HL-60/S4 treated with phorbol 12-myristate 13-acetate at 8.2 ng/mL for 4 days and 3 days (cell line): ENCODE data around the gene NTM.

Experiments used
- in situ Hi-C: fragments of 300-500 bp; cut with MboI; formaldehyde crosslinking; loops from 2 replicates; pipeline ENCODE4 v1.15.0; 2022; ENCODE audit warnings: low sequenced_read_pairs

The NTM gene

DNA sequence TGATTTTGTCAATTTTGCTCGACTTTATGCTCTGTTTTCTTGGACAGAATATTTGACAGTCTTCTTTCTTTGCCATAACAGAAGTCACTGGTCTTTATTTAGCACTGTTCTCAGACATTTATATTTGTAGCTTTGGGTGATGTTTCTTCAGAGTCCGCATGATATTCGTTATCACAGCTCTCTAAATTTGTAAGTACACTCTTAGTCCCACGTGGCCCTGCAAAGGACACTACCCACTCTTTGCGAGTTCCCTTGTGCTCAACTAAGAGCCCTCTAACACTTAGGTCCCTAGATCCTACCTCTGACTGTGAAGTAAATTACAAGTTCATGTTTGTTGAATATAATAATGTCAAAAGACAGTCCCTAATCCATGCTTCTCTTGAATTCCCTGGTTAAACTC lies 651.9 kb downstream of the NTM start:
- in situ Hi-C loops: no loop called here

DNA sequence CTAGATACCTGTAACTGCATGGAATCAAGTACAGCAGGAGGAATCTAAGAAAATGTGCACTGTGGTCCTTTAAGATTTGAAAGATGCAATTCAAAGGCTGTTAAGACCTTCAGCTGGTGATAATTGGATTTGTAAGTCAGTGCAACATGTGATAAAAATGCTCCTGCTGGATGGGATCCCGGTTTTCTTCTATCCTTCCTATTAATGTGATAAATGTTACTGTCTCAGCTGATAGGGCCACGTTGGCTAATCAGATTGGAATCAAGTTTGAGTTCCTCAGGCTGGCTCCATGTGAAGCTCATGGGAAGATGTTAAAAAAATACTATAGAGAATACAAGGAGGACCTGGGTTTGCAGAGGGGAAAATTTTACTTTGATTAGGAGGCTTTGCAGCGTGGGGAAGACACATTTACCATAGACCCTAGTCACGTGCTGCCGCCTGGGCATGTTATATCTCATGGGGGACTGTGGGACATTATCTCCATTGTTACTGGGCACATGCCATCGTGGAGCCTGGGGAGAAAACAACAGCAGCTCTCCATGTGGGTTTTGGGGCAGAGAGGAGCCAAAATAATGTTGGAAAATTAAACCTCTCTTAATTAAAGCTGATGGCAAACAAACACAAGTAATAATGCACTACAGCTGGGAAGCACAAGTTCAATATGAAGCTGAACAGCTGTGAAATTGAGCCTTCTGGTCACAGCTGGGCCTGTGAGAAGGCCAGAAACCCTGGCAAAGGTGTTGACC lies 652.5 kb downstream of the NTM start:
- in situ Hi-C loops: no loop called here

DNA sequence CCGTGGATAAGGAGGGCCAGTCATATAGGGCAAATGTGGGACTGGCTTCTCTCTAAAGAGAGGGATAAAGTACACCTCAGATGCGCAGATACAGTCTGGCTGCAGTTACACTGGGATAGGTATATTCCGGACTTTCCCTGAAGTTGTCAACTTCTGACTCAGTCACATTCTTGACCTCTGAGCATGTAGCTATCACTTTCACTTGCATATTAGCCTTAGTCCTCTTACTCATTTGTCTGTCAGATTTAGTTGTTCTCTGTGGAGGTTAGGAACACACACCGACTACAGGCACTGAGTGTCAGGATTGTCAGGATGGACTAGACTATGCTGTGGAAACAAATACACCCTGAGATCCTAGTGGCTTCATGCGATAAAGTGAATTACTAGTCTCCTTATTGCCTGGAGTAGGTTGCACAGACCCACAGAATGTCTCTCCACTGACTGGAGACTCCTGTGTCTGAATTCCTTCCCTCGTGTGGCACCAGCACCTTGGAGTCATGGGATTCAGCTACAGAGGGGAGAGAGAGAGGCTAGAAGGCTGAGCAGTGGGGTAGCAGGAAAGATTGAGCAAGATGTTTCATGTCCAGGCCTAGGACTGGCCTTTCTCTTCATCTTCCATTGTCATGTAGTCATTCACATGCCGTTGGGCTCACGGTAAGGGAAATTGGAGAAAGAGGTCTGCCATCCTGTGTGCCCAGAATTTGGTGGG lies 654.3 kb downstream of the NTM start:
- in situ Hi-C loops: no loop called here

DNA sequence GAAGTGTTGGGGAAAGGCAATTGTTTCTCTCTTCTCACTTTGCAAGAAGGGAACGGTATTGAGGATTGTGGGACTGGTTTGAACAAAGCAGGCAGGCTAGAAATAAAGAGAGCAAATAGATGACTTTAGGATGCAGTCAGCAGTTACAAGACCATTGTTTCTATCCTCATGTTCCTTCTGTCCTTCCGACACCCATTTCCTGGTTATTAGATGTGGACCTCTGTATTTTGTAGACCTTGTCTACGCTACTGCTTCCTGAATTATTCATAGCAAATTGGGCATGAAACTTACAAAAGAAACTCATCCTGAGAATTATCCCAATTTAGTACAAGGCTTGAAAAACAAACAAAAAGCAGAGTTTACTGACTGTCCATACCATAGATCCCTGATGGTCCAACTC lies 656.3 kb downstream of the NTM start:
- in situ Hi-C loops: no loop called here

DNA sequence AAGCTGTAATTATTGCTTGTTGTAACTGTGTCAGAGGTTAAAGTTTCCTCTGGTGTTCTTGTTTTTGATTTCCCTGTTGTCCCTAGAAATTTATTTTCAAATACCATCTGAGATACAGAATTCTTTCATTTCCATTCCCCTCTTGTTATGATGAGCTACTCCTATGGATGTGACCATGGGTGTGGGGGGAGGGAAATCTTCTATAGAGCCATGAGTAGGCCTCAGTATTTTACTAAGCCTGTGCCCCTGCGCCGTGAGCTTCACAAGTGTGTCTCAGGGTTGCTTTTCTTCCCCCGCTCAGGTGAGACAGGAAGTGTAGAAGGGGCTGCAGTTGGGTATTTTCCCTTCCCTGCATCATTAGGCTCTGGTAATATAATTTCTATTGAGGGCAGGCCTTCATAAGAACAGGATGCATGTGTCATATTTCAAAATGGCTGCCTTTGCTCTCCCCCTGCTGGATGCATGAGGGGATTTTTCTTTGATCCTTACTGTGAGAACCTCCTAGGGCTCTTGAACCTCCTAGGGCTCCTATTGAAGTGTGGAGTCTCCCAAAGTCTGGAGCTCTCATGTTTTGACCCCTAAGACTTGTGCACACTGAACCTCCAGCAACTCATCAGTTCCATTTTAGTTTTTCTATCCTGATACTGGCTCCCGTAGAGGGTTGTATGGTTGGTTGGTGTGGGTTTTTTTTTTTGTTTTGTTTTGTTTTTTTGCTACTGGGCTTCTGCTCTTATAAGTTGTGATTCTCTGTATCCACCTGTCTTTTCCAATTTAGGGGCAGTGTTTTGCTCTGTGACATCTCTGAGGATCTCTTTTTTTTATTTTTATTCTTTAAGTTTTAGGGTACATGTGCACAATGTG lies 658.2 kb downstream of the NTM start:
- in situ Hi-C loops: no loop called here

DNA sequence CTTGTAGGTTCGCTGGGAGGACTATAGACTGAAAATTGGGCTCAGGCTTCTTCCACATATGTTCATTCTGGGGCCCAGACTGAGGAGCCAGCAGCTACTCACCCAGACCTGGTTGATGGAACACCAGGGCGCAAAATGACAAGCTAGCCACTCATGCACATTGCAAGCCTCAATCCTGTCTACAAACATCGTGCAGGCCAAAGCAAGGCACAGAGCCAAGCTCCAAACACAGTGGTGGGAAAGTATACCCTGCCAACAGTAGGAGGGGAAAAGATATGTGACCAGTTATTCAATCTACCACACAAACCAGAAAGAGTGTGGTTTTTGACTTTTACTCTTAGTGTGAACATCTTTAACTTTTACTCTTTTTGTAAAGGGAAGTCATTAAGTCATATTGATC lies 660.5 kb downstream of the NTM start:
- in situ Hi-C loops: no loop called here

DNA sequence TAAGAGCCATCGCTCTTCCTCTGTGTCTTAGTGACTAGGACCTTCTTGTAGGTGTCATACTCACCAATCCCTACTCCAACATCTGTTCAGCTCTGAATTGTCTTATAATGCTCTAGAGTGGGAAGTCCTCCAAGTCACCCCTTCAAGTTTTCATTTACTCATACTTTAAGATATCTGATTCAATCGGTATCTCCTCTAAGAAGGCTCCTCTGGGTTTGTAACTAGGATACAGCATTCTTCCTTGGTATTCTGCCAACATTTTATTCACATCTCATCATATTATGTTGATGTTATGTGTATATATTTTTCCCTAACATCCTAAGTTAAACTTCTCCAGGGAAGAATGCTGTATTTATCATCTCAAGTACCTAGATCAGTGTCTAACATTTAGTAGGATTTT lies 662.1 kb downstream of the NTM start:
- in situ Hi-C loops: no loop called here

DNA sequence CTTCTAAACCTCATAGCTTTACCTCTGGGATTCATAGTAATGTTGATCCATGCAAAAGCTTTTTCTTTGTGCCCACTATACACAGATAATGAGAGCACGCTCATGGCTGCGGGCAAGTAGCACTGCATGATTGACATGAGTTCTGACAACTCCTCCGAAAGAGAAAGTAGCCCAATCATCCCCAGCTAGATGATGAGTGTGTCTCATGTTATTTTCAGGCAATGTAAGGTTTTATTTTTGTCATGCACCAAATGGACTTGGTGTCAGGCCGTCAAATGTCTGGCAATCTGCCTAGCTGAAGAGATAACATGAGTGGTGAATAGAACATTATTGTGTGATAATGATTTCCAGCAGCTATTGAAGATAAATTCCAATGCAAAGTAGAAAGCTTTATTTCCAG lies 662.6 kb downstream of the NTM start:
- in situ Hi-C loops: no loop called here

DNA sequence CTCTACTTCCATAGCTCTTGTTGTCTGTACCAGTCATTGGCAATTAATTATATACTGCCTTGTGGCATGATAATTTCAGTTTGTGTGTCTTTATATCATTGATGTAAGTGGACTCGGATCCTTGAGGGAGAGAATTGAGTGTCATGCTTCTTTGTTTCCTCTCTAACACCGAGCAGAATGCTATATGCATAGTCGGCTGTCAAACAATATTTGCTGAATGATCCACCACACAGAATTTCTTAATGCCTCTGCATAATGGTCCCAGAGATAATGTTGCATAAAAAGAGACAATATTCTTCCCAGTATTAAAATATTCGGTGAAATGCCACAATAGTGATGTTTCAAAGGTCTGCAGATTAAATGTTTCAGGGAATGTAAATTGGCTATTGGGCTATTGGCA lies 664.8 kb downstream of the NTM start:
- in situ Hi-C loops: no loop called here

DNA sequence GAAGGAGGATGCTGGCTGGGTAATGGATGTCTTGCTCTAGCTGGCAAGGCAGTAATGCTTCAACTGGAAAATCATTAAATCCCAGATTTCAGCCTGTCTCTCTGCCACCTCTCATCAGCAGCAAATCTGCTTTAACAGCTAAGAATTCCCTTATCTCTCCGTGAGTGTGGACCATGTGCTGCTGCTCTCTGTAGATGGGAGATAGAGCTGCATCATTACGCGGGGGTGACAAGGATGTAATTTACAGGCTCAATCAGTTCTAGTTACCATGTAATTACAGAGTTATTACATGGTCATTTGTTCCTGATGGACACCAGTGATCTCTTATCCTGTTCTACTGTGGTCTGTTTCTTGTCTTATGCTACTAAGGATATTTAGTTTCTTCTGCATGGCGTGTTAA lies 665.4 kb downstream of the NTM start:
- in situ Hi-C loops: no loop called here

DNA sequence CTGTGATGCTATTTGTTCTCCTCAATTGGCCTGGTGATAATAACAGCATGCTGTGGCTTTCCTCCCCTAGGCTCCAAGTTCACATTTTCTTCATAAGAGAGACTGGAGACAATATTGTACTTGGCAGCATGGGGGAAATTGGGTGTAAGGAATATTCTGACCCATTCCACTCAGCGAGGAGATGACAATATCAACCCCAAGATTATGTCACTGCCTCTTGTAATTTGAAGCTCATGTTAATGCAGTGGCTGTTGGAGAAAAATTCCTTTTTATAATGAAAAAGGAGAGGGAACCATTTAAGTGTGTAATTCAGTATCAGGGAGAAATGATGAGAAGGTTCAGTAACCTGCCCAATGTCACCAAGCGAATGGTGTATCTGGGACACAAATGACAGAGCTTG lies 665.8 kb downstream of the NTM start:
- in situ Hi-C loops: no loop called here

DNA sequence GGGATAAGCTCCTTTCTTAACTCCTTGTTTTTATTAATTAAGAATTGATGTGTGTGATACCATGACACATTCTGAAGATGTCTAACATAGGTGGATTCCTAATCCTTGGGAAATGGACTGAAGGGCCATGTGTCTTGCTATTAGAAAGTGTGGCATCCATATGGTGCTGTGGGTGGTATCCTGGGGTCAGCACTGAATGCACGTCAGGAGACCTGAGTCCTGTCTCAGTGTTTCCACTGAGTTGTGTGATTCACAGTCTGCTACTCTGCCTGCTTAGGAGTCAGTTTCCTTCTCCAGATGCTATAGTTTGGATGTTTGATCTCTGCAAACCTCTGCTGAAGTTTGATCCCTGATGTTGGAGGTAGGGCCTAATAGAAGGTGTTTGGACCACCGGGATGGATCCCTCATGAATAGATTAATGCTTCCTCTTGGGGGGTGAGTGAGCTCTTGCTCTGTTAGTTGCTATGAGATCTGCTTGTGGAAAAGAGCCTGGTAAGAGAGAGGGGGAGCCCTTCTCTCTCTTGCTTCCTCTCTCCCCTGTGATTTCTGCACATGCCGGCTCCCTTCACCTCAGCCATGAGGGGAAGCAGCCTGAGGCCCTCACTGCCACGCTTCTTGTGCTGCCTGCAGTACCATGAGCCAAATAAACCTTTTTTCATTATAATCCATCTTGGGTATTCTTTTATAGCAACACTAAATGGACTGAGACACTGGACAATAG lies 666.5 kb downstream of the NTM start:
- in situ Hi-C loops: no loop called here

DNA sequence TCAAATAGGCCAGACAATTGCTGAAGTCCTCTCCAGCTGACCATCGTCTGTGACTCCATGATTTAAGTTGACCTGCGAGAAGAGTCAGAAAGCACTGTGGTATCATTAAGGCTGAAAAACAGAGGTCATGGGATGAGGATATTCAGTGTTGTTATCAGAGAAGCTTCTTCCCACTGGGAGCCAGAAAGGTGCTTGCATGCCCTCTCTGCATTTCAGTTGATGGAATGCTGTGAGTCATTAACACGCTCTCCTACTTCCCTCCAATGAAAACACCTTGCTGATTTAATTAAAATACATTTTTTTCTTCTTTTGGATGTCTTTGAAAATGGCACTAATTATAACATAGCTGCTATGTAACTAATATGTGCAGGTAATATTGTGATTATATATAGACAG lies 667.0 kb downstream of the NTM start:
- in situ Hi-C loops: no loop called here

DNA sequence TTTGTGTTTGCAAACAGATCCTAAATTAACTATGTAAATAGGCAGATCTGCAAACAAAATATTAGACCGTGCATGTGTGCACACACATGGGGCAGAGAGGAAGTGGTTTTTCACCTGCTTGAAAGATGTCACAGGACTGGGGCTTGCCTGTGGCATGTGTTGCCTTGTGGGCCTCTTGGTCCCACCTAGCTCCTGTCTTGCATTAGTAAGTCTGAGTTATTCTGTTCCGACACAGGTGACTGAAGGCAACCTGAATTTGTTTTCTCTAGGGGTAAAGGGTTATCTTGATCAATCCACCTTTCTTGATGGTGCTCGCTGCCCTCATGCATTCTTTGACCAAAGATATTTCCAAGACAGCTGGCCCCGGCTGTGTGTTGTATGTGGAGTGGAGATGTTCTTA lies 667.5 kb downstream of the NTM start:
- in situ Hi-C loops: no loop called here

DNA sequence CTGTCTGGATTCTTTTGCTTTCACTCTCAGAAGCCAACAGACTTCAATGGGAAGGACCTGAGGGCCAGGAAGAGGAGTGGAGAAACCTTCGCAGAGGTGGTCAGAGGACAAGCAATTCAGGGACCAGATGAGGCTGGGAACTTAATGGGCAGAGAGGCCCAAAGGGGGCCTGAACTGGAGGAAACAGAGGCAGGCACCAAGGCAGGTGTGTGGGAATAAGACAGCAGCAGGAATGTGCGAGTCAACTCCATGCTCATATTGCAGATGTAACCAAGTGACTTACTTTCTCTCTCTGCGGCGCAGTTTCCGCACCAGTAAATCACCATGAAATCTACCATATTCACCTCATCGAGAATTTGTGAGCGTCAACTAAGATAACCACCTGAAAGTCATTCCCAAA lies 669.1 kb downstream of the NTM start:
- in situ Hi-C loops: no loop called here

DNA sequence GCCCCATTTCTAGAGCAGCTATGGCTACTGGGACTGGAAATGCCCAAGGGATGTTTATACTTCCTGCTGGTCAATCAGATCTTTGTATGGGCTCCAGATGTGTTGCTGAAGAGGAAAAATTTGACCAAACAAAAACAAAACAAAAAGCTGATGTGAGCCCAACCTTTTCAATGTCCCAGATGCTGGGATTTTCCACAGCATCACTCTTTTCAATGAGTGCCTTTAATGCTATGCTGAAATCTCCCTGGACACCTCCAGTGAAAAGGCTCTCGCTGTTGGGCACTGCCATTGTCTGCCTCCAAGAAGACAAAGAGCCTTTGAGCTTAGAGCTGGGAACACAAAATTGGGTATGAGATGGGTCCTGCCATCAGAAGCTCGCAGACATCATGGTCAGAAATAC lies 671.9 kb downstream of the NTM start:
- in situ Hi-C loops: no loop called here

DNA sequence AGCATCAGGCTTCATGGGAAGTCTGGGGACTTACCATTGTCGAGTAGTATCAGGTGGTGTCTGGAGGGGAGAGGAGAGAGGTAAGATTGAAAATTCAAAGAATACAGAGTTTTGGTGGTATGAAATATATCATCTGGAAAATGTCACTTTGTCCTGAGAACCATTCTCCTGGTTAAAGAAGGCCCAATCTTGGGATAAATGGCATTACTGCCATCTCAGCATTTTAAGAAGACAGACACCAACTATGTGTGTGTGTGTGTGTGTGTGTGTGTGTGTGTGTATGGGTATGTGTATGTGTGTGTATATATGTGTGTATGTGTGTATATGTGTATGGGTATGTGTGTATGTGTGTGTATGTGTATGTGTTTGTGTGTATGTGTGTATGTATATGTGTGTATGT lies 673.3 kb downstream of the NTM start:
- in situ Hi-C loops: no loop called here

DNA sequence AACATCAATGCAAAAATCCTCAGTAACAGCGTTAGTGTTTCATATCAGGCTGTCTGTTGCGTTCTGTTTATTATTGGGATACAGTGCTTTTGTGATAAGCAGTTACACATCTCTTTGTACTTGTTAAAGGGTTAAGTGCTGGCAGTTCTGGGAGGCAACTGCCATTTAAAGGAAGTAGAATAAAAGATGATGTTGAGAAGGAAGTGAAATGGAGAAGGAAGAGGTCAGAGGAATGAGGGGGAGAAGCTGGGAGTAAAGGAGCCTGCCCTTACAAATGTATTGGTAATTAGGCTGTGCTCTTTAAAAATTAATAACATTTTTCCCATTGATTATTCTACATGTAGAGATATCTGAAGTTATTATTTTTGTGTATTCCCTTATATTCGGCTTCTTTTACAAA lies 674.7 kb downstream of the NTM start:
- in situ Hi-C loops: no loop called here

DNA sequence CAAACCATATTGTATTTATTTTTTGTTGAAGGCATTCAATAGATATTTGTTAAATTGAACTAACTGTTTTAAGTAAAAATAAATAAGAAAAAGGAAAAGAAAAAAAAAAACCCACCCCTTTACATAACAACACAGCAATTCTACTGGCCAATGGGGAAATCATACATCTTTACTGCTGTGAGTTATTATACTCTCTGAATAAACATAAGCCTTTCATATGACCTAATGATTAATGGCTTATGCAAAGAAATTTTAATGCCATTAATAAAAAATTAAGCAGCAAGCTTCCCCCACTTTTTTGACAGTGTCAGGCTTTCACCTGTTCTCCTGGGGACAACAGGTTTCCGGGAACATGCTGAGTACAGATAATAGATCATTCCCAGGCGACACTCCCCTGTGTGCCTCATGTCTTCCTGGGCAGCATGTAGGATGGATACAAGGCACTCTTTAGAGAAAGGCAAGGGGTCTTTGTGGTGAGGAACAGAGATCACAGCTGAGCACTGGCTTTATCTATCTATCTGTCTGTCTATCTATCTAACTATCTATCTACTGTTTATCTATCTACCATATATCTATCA lies 676.0 kb downstream of the NTM start:
- in situ Hi-C loops: no loop called here

DNA sequence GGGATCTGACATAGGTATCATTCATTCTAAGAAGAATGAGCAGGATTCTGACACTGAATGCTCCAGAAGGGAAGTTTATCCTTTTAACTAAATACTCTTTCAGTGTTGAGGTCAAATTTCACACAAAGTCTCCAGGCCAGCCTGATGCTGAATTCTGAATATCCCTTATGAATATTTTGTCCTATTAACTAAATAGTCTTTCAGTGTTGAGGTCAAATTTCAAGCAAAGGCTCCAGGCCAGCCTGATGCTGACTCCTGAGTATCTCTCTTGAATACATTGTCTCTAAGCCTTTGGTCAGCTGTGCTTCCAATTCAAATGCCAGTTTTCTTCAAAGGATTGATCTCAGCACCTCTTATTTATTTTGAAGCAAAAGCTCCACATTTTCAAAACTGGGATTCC lies 676.8 kb downstream of the NTM start:
- in situ Hi-C loops: no loop called here

DNA sequence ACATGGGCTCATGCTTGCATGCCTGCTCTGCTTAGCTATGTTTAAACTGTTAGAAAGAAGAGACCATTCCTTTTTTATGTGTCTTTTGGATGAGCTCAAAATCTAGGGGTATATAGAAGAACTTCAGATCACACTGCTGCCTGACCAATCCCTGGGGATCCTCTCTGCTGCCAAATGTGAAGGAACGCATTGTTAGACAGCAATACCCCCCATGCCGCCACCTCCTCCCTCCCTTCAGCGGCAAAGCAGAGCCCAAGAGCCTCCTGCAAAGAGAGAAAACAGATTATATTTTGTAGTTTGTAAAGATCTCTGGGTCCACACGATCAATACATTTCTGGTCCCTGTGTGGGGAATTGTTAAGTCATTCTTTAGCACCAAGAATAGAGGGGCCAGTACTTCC lies 677.6 kb downstream of the NTM start:
- in situ Hi-C loops: no loop called here
